HEK293 (cell line): ENCODE measurements around the gene CDYL.

Experiments used
- TCF7L2 ChIP-seq: IDR thresholded peaks from 2 replicates; pipeline ENCODE4 v1.6.1; 2011; ENCODE audit warnings: low read depth, mild to moderate bottlenecking, inconsistent platforms, low read length, moderate library complexity, borderline replicate concordance
- ZNF623 ChIP-seq: fragments of 450-650 bp; formaldehyde crosslinking; IDR thresholded peaks from 2 replicates; pipeline ENCODE4 v1.5.1; 2016; ENCODE audit warnings: missing biosample characterization, missing genetic modification characterization
- TF ChIP-seq, protein P1 (sequence below): fragments of 450-650 bp; formaldehyde crosslinking; IDR thresholded peaks from 2 replicates; pipeline ENCODE4 v1.5.1; 2016; ENCODE audit warnings: missing biosample characterization, missing genetic modification characterization
- TF ChIP-seq, protein P2 (sequence below): sonication (generic); formaldehyde crosslinking; IDR thresholded peaks from 2 replicates; pipeline ENCODE4 v1.8.1; 2022; ENCODE audit warnings: mild to moderate bottlenecking, moderate library complexity, missing genetic modification reagents

DNA sequence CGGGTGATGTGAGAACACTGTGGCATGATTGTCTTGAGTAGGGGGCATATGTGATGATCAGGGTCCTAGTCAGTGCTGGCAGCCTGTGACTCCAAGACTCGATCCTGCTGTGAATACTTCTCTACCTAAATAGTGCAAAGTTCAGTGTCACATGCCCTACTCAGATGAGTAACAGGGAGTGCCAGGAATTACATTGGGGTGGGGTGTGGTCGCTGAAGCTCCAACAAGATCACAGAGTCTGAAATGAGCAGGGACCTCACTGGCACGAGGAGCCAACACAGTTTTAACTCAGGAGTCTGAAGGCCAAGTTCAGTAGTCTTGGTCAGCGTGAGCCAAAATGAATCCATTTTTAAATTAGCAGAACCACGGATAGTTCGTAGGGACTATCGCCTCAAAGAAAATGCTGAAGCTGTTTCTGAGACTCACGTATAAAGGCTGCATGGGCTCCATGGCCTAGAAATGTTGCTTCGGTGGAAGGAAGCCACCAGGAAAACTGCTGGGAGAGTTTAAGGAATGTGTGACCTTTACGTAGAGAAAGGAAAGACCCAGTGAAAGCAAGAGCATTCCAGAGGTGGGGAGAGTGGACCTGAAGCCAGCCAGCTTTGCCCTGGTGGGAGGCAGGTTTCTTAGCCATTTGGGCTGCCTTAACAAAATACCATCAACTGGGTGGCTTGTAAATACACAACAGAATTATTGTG, 155.5 kb downstream of the CDYL start:
- TF ChIP-seq, protein P1, sequence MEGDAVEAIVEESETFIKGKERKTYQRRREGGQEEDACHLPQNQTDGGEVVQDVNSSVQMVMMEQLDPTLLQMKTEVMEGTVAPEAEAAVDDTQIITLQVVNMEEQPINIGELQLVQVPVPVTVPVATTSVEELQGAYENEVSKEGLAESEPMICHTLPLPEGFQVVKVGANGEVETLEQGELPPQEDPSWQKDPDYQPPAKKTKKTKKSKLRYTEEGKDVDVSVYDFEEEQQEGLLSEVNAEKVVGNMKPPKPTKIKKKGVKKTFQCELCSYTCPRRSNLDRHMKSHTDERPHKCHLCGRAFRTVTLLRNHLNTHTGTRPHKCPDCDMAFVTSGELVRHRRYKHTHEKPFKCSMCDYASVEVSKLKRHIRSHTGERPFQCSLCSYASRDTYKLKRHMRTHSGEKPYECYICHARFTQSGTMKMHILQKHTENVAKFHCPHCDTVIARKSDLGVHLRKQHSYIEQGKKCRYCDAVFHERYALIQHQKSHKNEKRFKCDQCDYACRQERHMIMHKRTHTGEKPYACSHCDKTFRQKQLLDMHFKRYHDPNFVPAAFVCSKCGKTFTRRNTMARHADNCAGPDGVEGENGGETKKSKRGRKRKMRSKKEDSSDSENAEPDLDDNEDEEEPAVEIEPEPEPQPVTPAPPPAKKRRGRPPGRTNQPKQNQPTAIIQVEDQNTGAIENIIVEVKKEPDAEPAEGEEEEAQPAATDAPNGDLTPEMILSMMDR (tag by site-specific recombination), result no peak
- no peak for TF ChIP-seq TCF7L2
- TF ChIP-seq, protein P2, sequence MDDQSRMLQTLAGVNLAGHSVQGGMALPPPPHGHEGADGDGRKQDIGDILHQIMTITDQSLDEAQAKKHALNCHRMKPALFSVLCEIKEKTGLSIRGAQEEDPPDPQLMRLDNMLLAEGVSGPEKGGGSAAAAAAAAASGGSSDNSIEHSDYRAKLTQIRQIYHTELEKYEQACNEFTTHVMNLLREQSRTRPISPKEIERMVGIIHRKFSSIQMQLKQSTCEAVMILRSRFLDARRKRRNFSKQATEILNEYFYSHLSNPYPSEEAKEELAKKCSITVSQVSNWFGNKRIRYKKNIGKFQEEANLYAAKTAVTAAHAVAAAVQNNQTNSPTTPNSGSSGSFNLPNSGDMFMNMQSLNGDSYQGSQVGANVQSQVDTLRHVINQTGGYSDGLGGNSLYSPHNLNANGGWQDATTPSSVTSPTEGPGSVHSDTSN (CRISPR knock-in tag), result no peak
- no peak for TF ChIP-seq ZNF623 (tag by site-specific recombination)
